Pulmonary artery endothelial cell (primary cell): Measurements from ENCODE around the gene ANKRD13D. TPM values are rescaled to one million over a fixed set of nuclear protein-coding genes. Genes with fewer than 3 reads are reported as not detected.

ENCODE experiments used
- DNase-seq: peaks from one replicate; pipeline ENCODE4 v3.0.0-alpha.2; 2011; ENCODE audit warnings: low read depth, low spot score
- total RNA-seq: library from RNA; depleted of rRNA; stranded (reverse); fragments of >200 nt; gene quantifications from 2 replicates; pipeline ENCODE4 v1.2.3, GENCODE V29; 2014

The ANKRD13D gene
- total RNA-seq, 1 donor from 2014 or later = 27.0 TPM

- DNase-seq = no peak
Measured at GRCh38 chr11:67285541-67286498, 3.3 kb upstream of the ANKRD13D start.

GRCh38 chr11:67286621-67287333 is 2.3 kb upstream of the ANKRD13D start:
- DNase-seq = no peak

GRCh38 chr11:67287355-67288197 is 1.5 kb upstream of the ANKRD13D start:
- DNase-seq = no peak

DNA sequence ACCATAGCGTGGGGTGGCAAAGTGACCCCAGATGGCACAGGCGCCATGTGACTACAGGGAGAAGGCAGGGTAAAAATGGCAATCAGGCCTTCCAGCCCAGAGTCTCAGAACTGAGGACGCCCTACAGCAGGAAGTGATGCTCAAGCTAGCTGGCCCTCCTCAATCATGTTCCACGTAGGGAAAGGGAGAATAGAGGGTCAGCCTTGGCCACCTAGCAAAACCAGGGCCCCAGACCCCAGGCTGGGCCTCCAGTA is 978 bp upstream of the ANKRD13D start:
- no peak for DNase-seq

GRCh38 chr11:67288452-67289225 is 464 bp upstream of the ANKRD13D start:
- peak; percentile 35 for DNase-seq

DNA sequence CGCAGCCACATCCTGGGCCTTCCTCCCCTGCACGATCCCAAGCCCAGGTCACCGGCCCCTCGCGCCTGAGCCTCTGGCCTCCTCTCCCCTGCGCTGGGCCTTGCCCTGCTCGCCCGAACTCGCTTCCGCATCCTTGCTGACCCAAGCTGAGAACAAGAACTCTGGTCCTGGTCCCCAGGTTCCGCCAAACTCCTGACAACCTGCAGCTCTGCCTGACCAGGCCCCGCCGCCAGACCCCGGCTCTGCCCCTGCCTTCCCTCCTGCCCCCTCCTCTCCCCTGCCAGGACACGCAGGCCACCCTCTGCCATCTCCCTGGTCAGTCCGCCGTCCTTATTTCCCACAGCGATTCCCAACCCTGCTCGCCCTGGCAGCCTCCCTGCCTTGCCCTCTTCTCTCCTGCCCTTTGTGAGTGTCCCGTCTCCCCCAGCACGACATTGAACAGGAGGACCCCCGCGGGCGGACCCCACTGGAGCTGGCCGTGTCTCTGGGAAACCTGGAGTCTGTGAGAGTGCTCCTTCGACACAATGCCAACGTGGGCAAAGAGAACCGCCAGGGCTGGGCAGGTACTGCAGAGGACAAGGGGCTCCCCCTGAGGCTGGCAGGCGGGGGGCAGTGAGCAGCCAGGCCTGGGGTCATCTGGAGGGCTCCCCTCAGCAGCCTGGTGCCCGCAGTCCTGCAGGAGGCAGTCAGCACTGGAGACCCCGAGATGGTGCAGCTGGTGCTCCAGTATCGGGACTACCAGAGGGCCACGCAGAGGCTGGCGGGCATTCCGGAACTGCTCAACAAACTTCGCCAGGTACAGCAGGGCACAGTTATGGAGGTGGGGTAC is 762 bp downstream of the ANKRD13D start:
- DNase-seq = no peak

DNA sequence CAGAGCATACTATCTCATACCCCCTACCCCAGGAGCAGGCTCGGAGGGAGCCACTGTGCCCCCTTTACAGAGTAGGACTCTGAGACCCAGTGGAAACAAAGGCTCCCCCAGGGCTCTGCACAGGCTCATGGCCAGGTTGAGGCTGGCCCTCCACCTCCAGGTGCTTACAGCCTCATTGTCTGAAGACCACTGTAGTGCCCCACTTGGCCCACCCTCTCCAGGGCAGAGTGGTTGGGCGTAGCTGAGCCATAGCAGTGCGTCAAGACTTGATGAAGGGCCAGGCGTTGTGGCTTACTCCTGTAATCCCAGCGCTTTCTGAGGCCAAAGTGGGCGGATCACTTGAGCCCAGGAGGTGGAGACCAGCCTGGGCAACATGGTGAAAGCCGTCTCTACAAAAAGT is 1.7 kb downstream of the ANKRD13D start:
- DNase-seq = no peak

- no peak for DNase-seq
Measured at GRCh38 chr11:67291481-67292381, 2.6 kb downstream of the ANKRD13D start.

GRCh38 chr11:67292671-67293070 is 3.6 kb downstream of the ANKRD13D start:
- no peak for DNase-seq

GRCh38 chr11:67293090-67293489 is 4.0 kb downstream of the ANKRD13D start:
- no peak for DNase-seq

- no peak for DNase-seq
Measured at GRCh38 chr11:67295846-67296245, 6.7 kb downstream of the ANKRD13D start.

GRCh38 chr11:67298786-67299185 is 9.7 kb downstream of the ANKRD13D start:
- DNase-seq = no peak

DNA sequence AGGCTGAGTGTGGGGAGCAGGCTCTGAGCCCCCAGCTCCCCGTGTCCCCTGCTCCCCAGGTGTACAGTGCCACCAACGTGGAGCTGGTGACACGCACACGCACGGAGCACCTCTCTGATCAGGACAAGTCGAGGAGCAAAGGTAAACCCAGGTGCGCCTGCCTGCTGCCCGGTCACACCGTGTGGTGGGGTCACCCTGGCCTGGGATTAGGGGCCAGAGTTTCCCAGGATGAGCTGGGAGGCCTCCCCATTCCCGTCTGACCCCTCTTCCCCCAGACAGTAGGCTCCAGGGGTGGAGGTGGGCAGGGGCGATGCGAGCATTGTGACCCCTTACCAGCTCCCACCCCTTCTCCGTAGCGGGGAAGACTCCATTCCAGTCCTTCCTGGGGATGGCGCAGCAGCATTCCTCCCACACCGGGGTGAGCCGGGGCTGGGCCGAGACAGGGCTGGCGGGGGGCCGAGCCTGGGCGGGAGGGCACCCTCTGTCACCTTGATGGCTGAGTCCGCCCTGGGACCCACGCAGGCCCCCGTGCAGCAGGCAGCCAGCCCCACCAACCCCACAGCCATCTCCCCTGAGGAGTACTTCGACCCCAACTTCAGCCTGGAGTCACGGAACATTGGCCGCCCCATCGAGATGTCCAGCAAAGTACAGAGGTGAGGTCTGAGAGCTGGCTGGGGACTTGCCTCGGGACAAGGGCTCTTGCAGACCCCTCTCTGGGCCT is 10.5 kb downstream of the ANKRD13D start:
- DNase-seq = no peak

DNA sequence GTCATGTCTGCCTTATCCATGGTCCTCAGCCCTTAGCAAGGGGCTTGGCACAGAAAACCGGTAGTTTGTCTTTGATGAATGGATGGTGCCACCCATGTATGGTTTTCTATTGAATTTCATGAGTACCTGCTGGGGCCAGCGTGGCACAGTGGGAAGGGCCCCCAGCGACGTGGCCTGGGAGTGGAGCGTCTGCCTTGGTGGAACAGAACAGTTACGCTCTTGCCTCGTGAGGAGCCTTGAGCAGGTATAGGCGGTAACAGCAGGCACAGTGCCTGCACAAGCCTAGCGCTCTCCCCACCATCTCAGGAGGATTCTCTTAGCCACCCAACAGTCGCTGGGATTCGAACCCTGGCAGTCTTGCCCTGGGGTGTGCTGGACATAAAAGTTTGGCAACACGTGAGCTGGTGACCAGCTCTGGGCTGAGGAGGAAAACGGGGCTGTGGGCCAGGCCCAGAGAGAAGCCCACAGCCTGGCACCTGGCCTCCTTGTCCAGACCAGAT is 11.2 kb downstream of the ANKRD13D start:
- no peak for DNase-seq

DNA sequence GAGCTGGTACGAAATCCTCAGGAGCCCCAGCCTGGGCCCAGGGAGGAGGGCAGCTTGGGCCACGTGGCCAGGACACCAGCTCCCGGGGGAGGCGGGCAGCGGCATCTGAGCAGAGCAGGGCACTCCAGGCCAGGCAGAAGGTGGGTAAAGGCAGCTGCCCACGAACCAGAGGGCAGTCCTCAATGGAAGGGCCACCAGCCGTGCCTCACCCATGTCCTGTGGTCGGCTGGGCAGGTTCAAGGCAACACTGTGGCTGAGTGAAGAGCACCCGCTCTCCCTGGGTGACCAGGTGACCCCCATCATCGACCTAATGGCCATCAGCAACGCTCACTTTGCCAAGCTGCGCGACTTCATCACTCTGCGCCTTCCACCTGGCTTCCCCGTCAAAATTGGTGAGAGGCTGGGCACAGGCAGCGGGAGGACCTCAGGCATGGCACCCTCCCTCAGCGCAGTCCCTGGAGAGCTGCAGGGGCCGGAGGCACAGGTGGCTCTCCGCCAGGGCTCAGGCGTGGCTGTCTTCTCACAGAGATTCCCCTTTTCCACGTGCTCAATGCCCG is 11.7 kb downstream of the ANKRD13D start:
- DNase-seq = no peak

DNA sequence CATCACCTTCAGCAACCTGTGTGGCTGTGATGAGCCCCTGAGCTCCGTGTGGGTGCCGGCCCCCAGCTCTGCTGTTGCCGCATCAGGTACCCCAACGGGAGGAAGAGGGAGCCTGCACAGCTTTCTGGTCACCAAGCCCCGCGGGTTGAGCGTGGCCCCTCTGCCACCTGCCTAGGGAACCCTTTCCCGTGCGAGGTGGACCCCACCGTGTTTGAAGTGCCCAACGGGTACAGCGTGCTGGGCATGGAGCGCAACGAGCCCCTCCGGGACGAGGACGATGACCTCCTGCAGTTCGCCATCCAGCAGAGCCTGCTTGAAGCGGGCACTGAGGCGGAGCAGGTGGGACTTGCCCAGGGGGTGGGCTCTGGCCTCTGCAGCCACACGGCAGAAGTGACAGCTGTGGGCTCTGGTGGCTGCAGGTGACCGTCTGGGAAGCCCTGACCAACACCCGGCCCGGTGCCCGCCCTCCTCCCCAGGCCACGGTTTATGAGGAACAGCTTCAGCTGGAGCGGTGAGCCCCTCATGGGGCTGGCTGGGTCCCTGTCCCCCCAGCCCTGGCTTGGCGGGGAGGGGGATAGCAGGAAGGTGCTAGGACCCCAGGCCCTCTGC is 12.3 kb downstream of the ANKRD13D start:
- DNase-seq = no peak

DNA sequence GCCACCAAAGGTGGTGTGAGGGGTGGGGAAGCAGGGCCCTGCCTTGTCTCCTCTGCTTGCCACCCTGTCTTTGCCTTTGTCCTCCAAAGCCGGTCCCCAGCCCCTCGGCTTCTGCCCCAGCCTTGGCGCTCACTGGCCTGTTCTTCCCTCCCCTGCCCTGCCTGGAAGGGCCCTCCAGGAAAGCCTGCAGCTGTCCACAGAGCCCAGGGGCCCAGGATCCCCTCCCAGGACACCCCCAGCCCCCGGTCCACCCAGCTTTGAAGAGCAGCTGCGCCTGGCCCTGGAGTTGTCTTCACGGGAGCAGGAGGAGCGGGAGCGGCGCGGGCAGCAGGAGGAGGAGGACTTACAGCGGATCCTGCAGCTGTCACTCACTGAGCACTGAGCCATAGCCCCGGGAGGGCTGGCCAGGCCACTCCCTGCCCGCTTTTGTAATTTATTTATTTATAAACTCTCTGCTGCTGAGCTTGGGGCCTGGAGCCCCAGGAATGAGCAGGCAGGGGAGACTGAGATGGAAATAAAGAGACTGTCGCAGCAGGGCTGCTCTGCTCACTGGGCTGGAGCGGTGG is 12.9 kb downstream of the ANKRD13D start:
- DNase-seq = no peak
